ENCODE results near the gene SLC7A7.
A peak's percentile ranks its signal among the peaks of the same experiment; 100 is the strongest.

Gene SLC7A7

DNA sequence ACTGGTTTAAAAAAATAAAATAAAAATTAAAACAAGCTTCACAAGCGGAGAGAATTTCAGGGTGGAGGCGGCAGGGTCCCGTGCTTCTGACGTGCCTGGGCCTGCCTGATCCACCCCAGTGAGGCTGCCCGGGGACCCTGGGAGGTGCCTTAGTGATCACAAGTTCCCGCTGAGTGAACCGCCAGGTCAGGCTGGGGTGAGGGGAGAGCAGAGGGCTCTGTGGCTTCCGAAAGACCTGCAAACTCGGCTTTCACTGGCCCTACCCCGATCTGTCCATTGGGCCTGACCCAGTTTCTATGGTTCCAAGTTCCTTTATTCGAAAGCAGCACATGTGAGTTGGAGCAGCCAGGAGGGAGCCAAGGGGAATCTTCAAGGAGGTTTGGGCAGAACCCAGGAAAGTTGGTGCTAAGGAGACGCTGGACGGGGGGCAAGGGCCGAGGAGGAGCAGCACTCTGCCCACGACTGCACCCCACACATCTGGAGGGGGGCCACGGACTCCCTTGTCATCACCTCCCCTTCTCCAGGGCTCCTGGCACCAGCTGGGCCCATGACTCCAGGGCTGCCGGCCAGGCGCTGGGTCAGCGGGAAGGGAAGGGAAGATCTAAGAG is 34.1 kb upstream of the SLC7A7 start:
- TF ChIP-seq, protein P1, sequence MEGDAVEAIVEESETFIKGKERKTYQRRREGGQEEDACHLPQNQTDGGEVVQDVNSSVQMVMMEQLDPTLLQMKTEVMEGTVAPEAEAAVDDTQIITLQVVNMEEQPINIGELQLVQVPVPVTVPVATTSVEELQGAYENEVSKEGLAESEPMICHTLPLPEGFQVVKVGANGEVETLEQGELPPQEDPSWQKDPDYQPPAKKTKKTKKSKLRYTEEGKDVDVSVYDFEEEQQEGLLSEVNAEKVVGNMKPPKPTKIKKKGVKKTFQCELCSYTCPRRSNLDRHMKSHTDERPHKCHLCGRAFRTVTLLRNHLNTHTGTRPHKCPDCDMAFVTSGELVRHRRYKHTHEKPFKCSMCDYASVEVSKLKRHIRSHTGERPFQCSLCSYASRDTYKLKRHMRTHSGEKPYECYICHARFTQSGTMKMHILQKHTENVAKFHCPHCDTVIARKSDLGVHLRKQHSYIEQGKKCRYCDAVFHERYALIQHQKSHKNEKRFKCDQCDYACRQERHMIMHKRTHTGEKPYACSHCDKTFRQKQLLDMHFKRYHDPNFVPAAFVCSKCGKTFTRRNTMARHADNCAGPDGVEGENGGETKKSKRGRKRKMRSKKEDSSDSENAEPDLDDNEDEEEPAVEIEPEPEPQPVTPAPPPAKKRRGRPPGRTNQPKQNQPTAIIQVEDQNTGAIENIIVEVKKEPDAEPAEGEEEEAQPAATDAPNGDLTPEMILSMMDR (IDR thresholded peaks at IDR 0.05), result no peak
- H3K4me1 ChIP-seq, result peaks cover 13 to 86% (median 79%) of the 10 kb centered on the region in 4 donors
- peak overlapping the region; percentile 1 to 32 for H3K4me3 ChIP-seq
- intact Hi-C loops (cut with DNase I; ENCODE audit: low total_unique reads), result no loop called here
- peaks cover 21 to 29% (median 28%) of the 10 kb centered on the region in 3 donors for H3K36me3 ChIP-seq
- H3K27ac ChIP-seq, result peak overlapping the region; percentile 92 to 97
- DNase-seq, result peak; percentile 90 to 93
- no peaks in the 10 kb centered on the region for H3K9me3 ChIP-seq
- H3K27me3 ChIP-seq, result no peaks in the 10 kb centered on the region

DNA sequence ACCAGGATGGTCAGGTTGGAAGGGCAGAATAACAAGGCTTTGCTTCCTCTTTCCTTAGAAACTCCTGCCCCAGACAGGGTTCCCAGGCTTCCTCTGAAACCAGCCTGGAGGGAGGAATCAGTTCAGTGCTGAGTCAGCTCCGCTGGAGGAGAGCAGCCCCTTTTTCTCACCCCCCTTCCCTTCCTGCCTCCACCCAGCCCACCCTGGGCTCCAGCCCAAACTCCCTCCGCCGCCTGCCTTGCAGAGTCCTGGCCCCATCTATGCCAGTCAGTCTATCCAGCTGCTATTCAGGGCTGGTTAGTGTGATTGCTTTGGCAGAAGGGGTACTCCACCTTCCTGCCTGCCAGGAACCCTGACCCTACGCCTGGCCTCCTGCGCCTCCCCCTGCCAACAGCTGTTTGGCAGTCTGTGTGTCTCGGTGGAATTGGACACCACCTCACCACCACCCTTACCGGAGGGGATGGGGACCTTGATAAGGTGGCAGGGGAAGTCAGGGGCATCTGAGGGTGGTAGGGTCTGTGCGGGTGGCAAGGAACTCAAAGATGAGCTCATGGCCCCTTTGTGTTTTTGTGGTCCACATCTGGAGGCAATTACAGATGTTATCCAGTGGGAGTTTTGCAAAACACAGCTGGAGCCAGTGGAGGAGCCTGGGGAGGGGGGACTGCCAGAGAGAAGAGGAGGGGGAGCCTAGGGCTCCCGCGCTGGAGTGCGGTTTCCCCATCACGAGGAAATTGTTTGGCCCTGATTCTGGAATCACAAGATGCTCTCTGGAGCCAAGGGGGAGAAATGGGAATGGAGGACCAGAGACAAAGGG is 33.3 kb upstream of the SLC7A7 start:
- no peaks in the 10 kb centered on the region for H3K9me3 ChIP-seq
- H3K27me3 ChIP-seq, result no peaks in the 10 kb centered on the region
- intact Hi-C loops (cut with DNase I; ENCODE audit: low total_unique reads), result no loop called here
- TF ChIP-seq, protein P1 (IDR thresholded peaks at IDR 0.05), result peak in 1 of 2 experiments; percentile 16
- peaks cover 13 to 84% (median 79%) of the 10 kb centered on the region in 4 donors for H3K4me1 ChIP-seq
- peak; percentile 86 to 96 for DNase-seq
- H3K27ac ChIP-seq, result peak overlapping the region; percentile 92 to 97
- H3K36me3 ChIP-seq, result peaks cover 28 to 36% (median 36%) of the 10 kb centered on the region in 3 donors
- H3K4me3 ChIP-seq, result peak overlapping the region in 1 of 2 donors; percentile 33

DNA sequence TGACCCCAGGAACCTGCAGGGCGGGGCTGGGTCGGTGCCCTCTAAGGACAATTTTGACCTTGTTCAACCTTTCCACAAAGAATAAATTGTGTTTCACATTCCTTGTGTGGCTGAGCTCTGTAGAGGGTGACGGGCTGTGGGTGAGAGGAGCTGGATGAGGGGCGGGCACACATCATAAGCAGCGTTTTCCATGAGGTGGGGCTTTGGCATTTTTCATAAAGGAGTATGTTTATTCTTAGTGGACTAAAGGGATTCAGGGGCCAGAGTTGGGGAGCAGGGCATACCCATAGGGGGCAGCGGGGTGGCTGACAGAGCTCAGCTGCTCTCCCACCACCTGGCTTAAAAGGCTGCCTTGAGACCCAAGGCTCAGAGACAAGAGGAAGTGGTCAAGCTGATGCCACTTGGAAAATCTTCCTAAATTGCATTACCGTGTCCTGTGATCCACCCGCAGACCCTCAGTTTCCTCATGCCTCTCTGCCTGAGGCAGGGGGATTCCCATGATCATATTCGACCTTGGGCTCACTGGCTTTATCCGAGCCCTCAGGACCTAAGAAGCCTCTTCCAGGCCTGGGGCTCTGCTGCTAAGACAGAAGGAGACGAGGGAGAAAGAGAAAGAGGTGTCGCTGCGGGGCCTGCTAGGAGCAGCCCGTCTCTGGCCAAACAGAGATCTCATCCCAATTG is 32.6 kb upstream of the SLC7A7 start:
- H3K27ac ChIP-seq, result peak overlapping the region; percentile 92 to 97
- intact Hi-C loops (cut with DNase I; ENCODE audit: low total_unique reads), result no loop called here
- H3K4me1 ChIP-seq, result peaks cover 13 to 82% (median 75%) of the 10 kb centered on the region in 4 donors
- peaks cover 36 to 44% (median 43%) of the 10 kb centered on the region in 3 donors for H3K36me3 ChIP-seq
- DNase-seq, result no peak
- no peaks in the 10 kb centered on the region for H3K9me3 ChIP-seq
- TF ChIP-seq, protein P1 (IDR thresholded peaks at IDR 0.05), result no peak
- H3K27me3 ChIP-seq, result no peaks in the 10 kb centered on the region
- H3K4me3 ChIP-seq, result peak overlapping the region in 1 of 2 donors; percentile 33

DNA sequence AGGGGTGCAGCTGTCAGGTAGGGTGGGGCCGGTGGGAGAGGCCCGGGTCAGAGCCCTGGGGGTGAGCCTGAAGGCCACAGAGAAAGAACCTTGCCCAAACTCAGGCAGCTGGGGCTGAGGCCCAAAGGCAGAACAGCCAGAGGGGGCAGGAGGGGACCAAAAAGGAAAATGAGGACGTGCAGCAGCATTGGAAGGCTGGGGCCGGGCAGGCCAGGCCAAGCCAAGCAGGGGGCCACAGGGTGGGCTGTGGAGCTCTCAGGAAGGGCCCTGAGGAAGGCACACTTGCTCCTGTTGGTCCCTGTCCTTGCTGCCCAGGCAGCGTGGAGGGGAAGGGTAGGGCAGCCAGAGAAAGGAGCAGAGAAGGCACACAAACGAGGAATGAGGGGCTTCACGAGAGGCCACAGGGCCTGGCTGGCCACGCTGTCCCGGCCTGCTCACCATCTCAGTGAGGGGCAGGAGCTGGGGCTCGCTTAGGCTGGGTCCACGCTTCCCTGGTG is 31.6 kb upstream of the SLC7A7 start:
- H3K4me1 ChIP-seq, result peaks cover 13 to 80% (median 71%) of the 10 kb centered on the region in 4 donors

More for the DNA sequence above, 31.6 kb upstream of the SLC7A7 start:
- H3K27ac ChIP-seq, result peak overlapping the region; percentile 92 to 97
- no peak for DNase-seq
- H3K4me3 ChIP-seq, result no peak overlapping the region
- TF ChIP-seq, protein P1 (IDR thresholded peaks at IDR 0.05), result no peak
- no peaks in the 10 kb centered on the region for H3K9me3 ChIP-seq
- no peaks in the 10 kb centered on the region for H3K27me3 ChIP-seq
- peaks cover 44 to 53% (median 53%) of the 10 kb centered on the region in 3 donors for H3K36me3 ChIP-seq
- intact Hi-C loops (cut with DNase I; ENCODE audit: low total_unique reads), result no loop called here
